ENCODE measurements around the gene PHETA2. TPM values are rescaled to one million over a fixed set of nuclear protein-coding genes. Genes with fewer than 3 reads are reported as not detected.

Gene PHETA2
- total and polyA plus RNA-seq, 2 of the 13 experiments (the other 11 are each of a cell fraction or from before 2014, with no cell fraction given) = 0.07 TPM; not detected in 1

GRCh38 chr22:42090596-42091454 lies 16.8 kb downstream of the PHETA2 start, which contains the start of gene NDUFA6 (continued):
- TF ChIP-seq TRAFD1 (CRISPR knock-in tag; IDR thresholded peaks at IDR 0.05; ENCODE audit: borderline replicate concordance) (no peak), KMT2B (CRISPR knock-in tag; IDR thresholded peaks at IDR 0.05) (peak; percentile 78; the same call in 1 of the 2 replicates), KDM1A (CRISPR knock-in tag; IDR thresholded peaks at IDR 0.05) (no peak), ZSCAN21 (CRISPR knock-in tag; IDR thresholded peaks at IDR 0.05; ENCODE audit: borderline replicate concordance) (peak; percentile 91), GABPB1 (CRISPR knock-in tag; IDR thresholded peaks at IDR 0.05) (peak; percentile 74), ZNF740 (CRISPR knock-in tag; IDR thresholded peaks at IDR 0.05) (0 out of 2 replicates have a peak, but pooled peaks have one; percentile 40), KDM2A (CRISPR knock-in tag; IDR thresholded peaks at IDR 0.05; ENCODE audit: borderline replicate concordance, low read depth) (peak; percentile 96), MNT (IDR thresholded peaks at IDR 0.05) (peak; percentile 84), SATB2 (CRISPR knock-in tag; IDR thresholded peaks at IDR 0.05) (peak; percentile 78; the same call in 1 of the 2 replicates), YEATS4 (CRISPR knock-in tag; IDR thresholded peaks at IDR 0.05; ENCODE audit: borderline replicate concordance) (peak; percentile 84), DMAP1 (CRISPR knock-in tag; IDR thresholded peaks at IDR 0.05) (peak; percentile 72; the same call in 1 of the 2 replicates), NCOR1 (IDR thresholded peaks at IDR 0.05; ENCODE audit: borderline replicate concordance, low read length) (peak; percentile 12; the same call in 1 of the 2 replicates), ZBED4 (CRISPR knock-in tag; IDR thresholded peaks at IDR 0.05; ENCODE audit: borderline replicate concordance) (no peak), KDM6A (CRISPR knock-in tag; IDR thresholded peaks at IDR 0.05; ENCODE audit: low read depth) (no peak), ISL2 (CRISPR knock-in tag; IDR thresholded peaks at IDR 0.05) (peak; percentile 76; the same call in 1 of the 2 replicates), ZNF609 (CRISPR knock-in tag; IDR thresholded peaks at IDR 0.05; ENCODE audit: borderline replicate concordance) (peak; percentile 64; the same call in 1 of the 2 replicates)
